LNCAP (cell line): Measurements from ENCODE around the gene PLPP2.

Source experiments
- CTCF ChIP-seq: fragments of 450-650 bp; IDR thresholded peaks from 2 replicates; pipeline ENCODE4 v1.5.1; 2017; ENCODE audit warnings: mild to moderate bottlenecking

The PLPP2 gene

GRCh38 chr19:288911-289310 lies 2.3 kb downstream of the PLPP2 start:
- no peak for TF ChIP-seq CTCF

- no peak for TF ChIP-seq CTCF
These were observed 3.8 kb downstream of the PLPP2 start for GRCh38 chr19:287381-287871.

DNA sequence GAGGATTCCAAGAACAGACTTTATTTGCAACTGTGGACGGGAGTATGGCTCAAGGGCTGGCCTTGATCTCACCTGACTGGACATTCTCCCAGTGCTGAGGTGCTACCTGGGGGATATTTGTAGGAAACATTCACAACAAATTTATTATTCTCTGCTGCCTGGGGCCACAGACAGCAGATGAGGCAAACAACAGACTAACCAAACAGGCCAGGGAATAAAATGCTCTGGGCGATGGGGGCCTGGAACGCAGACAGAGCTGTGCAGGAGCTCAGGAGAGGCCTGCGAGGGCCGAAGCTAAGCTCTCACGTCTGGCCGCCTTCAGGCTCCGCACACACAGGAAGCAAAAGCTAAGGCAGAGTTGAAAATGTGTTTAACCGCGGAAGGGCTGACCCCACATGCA lies 7.8 kb downstream of the PLPP2 start:
- TF ChIP-seq CTCF: no peak

DNA sequence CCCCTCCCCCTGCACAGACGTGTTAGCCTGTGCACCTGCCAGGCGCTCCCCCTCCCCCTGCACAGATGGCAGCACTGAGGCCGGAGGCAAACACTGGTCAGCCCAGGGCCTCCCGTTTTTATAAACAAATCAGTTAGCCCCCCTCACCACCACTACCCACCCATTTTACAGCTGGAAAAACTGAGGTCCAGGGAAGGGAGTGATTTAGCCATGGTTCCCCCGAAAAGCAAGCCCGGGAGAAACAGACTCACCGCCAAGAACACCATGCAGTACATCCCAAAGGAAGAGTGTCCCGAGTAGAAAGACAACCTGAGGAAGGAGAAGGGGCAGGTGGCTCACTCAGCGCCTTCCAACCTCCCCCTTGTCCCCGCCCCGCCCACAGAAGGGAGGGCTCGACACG lies 8.7 kb downstream of the PLPP2 start:
- TF ChIP-seq CTCF: no peak

GRCh38 chr19:281992-282391 lies 9.2 kb downstream of the PLPP2 start:
- TF ChIP-seq CTCF: no peak

DNA sequence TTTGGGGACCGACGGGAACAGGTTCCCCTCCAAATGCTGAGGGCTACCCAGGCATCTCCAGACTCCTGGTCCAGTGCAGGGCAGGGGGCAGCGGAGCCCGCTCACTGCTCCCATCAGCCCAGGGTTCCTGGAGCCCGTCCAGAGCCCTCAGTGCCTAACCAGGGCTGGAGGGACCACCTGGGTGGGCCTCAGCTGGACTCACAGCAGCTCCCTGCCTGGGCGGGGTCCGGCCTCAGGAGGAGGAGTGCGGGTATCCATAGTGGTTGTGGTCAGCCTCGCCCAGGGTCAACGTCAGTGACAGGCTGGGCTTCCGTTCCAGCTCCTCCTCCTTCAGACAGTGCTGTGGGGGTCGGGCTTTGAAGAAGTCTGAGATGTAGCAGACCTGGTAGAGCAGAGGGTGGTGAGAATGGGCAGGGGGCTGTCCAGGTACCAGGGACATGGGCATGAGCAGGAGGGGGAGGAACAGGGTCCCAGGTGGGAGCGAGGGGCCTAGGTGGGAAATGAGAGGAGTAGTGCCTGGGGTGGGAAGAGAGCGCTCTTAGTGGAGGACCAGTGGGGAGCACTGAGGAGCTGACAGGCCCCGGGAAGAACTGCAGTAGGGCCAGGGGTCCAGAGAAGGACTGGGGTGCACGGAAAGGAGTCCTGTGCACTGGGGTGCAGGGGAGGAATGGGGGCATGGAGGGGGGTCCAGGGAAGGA lies 9.9 kb downstream of the PLPP2 start:
- no peak for TF ChIP-seq CTCF

- no peak for TF ChIP-seq CTCF
These were observed 10.6 kb downstream of the PLPP2 start for GRCh38 chr19:280541-281009.

DNA sequence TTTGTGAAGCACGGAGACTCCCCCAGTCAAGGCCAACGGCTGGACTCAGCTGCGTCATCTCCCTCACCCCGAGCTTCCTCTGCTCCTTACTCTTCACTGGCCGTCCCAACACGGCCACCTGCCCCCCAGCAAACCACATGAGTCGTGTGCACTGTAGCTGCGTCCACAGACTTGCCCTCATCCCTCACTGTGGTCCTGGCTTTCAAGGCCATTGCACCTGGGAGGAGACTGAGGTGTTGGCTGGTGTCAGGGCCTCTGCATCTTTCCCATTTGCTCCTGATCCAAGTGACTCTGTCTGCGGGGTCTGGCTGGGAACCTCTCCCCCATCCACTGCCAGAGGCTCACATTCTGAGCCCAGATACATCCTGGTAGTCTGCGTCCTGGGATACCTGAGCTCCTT lies 11.5 kb downstream of the PLPP2 start:
- no peak for TF ChIP-seq CTCF
